GM18517 (cell line): ENCODE results near the gene NEUROD2.

ENCODE experiments used
- ATAC-seq: cut with Tn5 transposase; IDR thresholded peaks from one replicate; pipeline ENCODE4 v1.9.1; 2021; ENCODE audit warnings: mild to moderate bottlenecking, moderate library complexity; ENCODE audit not compliant: unreplicated experiment

NEUROD2 gene

DNA sequence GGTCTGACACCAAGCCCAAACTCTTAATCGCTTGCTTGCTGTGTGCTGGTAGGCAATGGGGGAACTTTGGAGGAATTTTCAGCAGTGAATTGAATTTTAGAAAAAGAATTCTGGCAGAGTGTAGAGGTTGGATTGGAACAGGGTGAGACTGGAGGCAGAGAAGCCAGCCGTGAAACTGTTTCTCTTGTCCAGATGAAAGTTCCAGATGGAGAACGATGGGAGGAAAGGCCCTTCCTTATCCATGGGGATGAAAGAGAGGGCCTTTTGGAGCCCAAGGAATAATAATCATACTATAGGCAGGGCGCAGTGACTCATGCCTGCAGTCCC lies 26.0 kb downstream of the NEUROD2 start:
- ATAC-seq: no peak

DNA sequence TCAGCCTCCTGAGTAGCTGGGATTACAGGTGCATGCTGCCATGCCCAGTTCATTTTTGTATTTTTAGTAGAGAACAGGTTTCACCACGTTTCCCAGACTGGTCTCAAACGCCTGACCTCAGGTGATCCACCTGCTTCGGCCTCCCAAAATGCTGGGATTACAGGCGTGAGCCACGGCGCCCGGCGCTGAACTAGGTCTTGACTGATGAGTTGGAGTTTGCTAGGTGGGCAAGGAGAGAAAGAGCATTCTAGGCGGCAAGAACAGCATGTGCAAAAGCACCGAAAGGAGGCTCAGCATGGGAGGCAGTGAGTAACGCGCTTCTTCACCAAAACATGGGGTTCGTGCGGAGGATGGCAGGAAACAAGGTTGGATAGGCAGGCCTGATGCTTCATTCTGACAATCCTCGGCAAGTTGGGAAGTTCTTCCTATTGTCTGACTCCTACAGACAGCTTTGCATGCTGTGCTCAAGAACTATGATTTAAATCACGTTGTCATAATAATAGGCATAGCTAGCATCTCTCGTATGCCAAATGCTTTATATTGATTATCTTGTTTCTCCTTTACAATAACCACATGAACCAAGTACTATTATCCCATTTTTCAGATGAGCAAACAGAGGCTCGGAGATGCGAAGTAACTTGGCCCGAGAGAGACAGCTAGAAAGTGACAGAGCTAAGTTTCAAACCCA lies 26.5 kb downstream of the NEUROD2 start:
- no peak for ATAC-seq

DNA sequence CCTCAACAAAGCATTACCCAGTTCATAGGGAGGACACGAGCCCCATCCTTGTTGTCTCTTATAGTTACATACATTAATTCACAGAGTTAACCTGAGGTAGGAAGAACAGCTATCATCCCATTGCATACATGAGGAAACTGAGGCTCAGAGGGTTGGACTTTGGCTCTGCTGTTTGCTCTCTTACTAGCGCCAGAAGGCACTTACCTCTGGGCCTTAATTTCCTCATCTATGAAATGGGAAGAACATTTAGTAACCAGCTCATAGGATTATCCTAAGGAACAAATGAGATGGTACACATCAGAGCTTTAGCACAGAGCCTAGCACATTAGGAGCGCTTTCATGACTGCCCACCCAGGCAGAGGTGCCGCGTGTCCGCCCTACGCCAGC lies 27.6 kb downstream of the NEUROD2 start:
- no peak for ATAC-seq

DNA sequence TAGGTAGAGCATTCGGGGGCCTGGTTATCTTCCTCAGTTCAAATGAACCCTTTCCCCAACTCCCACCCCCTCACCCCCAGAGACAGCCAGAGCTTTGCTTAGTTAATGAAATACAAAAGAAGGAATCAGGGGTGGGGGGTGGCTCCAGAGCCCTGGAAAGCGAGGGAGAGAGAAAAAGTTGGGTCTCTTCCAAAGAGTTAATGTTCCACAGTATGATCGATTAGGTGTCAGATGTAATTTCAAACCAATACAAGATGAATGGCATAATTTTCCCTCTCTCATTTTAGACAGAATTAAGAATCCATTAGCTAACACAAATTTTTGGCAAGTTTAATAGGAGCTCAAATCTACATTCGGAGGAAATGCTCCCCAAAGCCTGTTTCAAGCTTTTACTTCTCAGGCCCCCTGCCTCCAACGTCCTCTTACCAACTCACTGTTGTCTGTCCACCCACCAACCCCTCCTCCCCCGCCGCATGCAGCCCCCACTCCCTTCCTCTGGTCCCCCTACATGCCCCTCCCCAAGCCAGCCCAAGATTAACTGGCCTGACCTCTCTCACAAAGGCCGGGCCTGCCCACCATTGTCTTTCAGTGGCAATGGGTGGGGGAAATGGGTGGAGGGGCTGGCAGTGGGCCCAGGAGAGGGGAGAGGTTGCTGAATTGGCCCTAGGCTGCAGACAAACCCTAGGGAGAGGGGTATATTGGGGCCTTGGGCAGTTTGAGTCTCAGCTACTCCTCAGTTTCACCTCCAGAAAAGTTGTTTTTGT lies 28.2 kb downstream of the NEUROD2 start:
- ATAC-seq: no peak

- ATAC-seq: no peak
Observed at GRCh38 chr17:39578272-39578671, 29.4 kb downstream of the NEUROD2 start.

DNA sequence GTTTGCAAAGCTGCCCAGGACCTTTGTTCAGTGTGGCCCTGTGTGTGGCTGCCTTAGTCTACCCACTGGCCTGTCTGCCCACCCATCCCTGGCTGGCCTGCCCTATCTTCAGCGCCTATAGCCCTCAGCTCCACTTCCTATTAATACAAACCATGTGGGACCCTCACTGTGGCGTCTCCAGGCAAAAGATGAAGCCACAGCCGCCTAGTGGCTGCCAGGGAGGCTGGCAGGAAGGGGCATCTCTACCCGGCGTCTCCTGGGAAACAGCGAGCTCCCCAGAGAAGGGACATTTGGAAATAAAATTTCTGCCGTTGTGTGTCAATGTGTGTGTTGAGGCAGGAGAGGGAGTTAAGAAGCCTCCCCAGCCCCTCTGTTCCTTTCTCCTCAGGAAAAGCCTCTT lies 31.5 kb downstream of the NEUROD2 start:
- no peak for ATAC-seq

- ATAC-seq: no peak
Observed at GRCh38 chr17:39573447-39574298, 34.0 kb downstream of the NEUROD2 start.

DNA sequence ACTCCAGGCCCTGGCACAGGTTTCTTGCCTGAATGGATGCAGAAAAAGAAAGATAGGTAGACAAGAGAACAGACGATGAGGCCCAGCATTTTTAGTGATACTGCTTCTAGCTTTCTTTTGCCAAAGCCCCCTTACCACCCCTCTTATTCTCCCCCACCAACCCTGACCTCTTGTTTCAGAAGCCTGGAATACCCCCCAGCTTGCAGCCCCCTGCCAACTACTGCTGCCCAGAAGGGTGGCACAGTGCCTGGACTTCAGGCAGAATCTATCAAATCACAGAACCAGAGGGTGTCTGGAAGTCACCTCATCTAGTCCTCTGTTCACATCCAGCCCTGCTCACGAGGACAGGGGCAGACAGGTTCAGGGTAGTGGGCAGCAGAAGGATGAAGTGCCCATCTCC lies 35.6 kb downstream of the NEUROD2 start:
- ATAC-seq: no peak

DNA sequence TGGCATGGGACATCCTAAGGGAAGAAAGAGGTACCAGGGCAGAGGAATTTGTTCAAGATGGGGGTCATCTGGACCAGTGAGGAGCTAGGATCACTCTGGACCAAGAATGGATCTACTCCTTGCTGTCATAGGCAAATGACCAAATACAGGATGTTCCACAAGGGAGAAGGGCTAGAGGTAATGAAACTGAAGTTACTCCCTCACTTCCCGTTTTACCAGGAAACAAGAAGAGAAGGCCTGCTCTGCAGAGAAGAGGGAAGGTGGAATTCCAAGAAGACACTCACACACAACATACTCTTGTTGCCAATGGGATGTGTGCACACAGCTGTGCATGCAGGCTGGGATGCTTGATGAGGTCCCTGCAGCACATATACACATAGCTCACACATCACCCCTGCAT lies 38.6 kb downstream of the NEUROD2 start:
- no peak for ATAC-seq

DNA sequence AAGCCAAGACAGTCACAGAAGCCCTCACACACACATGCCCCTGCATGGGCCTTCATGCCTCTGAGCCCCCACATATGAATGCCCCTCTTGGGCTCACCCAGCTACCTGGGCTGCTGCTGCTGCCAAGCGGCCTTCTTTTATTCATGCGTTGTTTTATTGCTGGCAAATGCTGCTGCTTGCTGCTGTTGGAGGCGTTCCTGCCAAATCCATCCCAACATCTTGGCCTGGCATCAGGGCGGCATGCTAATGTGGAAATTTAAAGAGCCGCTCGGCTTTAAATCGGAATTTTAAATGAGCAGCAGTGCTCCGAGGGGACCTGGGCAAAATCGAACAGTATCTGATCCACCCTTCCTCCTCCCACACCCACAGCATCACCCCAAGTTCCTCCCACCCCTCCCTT lies 39.0 kb downstream of the NEUROD2 start:
- no peak for ATAC-seq

DNA sequence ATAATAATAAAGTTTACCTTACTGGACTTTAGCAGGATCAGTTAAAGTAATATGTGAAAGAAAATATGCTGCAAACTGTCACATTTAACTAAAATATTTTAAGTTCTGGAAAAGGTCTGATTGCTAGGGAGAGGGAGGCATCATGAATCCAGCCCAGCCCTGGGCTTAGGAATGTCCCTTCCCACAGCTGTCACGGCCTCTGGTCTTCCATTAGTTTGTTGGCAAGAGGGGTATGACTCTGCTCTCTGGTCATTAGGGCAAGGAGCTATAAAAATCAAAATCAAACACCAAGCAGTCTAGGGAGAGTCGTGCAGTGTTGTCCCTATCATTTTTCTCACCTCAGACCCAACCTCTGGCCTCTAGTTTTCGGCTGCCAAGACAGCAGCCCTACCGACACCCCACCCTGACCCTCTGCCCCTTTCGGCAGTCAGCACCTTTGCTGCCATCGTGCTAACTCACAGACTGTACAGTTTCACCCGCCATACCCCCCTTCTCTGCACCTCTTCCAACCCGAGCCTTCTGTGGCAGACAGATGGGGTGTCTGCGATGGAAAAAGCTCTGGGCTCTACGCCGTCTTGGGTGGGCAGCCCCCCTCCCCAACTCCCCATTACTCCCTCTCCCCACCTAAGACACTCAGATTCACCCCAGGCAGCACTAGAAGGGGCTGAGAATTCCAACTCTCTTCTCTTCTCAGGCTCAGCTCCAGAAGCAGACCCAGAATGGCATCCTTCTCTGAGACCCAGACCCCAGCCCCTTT lies 41.4 kb downstream of the NEUROD2 start:
- ATAC-seq: no peak

- no peak for ATAC-seq
Observed at GRCh38 chr17:39564211-39564848, 43.4 kb downstream of the NEUROD2 start.

DNA sequence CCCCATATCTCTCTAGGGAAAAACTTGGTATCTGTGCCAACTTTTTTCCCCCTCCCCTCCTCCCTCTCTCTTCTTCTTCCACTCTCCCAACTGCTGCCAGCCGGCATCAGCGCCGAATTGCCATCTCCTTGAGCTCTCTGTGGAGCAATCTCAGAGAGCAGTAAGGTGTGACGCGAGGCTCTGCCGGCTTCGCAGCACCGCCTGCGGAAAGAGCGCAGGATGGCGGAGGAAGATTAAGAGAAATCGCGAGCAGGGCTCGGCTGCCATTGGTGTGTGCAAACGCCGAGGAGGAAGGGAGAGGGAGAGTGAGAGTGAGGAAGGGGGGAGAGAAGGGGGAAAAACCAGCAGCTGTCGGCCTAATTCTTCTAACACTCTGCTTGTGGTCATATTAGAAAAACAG lies 44.2 kb downstream of the NEUROD2 start:
- ATAC-seq: no peak

- ATAC-seq: no peak
Observed at GRCh38 chr17:39562976-39563375, 44.7 kb downstream of the NEUROD2 start.

DNA sequence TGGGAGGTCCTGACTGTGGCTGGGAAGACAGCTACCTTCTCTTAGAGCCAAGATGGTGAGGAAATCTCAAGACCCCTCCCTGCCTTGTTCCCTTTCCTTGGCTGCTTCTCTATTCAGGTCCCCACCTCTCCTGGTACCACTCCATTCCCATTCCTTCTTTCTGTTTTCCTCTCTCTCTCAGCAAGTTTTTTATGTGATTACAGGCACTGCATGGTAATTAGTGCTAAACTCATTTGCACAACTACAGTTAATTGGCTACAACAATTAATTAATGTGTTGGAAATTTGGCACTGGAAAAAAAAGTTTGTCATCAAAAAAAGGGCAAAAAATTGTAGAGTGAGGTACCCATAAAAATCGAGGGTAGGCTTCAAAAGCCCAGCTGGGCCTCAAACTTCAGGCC lies 45.3 kb downstream of the NEUROD2 start:
- no peak for ATAC-seq

- ATAC-seq: no peak
Observed at GRCh38 chr17:39556423-39556822, 51.3 kb downstream of the NEUROD2 start.

DNA sequence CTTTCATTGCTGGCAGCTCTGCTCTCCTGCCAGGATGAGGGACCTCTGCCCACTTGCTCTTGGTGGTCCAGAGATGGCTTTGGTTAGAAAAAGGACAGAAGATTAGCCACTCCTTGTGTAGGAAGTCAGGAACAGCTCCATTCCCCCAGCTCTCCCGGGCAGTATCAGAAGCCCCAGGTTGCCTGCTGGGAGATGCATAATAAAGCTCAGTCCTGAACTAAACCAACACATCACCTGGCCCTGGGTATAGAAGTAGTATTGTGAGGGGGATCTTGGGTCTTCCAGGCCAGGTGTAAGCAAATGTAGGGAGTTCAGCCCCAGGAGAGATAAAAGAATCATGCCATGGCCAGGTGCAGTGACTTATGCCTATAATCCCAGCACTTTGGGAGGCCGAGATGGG lies 52.4 kb downstream of the NEUROD2 start:
- no peak for ATAC-seq
